Left colon (tissue), 2 donors: ENCODE measurements around the gene ATP8B3. TPM values are rescaled to one million over a fixed set of nuclear protein-coding genes. Genes with fewer than 3 reads are reported as not detected.

Source experiments
- ATAC-seq: fragments of 200-7000 bp; cut with Tn5 transposase; one replicate; pipeline ENCODE4 v1.9.1; 2020; ENCODE audit warnings: mild to moderate bottlenecking, moderate library complexity
- DNase-seq, 2 donors: peaks; one replicate each; pipeline ENCODE4 v3.0.0-alpha.2; 2020
- intact Hi-C, 2 donors: fragments of 100-400 bp; cut with DNase I in 1 of 2; cut with micrococcal nuclease in 1 of 2; formaldehyde crosslinking; loops; one replicate each; pipeline versions ENCODE4 v1.11.2 to v1.14.0; 2022; cut with DNase I, micrococcal nuclease
- total RNA-seq, 2 donors: library from RNA; stranded (reverse); fragmentation: NEBNext Ultra II Directional; extraction: Animal tissue kit (Norgen Biotek cat#: 25700); gene quantifications; one replicate each; pipeline ENCODE4 v1.2.1, GENCODE V29; 2021
- donor health status: DM: no; HTN: no; CAD: no.
- donor health status: DM: yes; HTN: yes; CAD: no.

ATP8B3 gene
- total RNA-seq, 2 donors from 2014 or later = 0.52 to 0.84 TPM

DNA sequence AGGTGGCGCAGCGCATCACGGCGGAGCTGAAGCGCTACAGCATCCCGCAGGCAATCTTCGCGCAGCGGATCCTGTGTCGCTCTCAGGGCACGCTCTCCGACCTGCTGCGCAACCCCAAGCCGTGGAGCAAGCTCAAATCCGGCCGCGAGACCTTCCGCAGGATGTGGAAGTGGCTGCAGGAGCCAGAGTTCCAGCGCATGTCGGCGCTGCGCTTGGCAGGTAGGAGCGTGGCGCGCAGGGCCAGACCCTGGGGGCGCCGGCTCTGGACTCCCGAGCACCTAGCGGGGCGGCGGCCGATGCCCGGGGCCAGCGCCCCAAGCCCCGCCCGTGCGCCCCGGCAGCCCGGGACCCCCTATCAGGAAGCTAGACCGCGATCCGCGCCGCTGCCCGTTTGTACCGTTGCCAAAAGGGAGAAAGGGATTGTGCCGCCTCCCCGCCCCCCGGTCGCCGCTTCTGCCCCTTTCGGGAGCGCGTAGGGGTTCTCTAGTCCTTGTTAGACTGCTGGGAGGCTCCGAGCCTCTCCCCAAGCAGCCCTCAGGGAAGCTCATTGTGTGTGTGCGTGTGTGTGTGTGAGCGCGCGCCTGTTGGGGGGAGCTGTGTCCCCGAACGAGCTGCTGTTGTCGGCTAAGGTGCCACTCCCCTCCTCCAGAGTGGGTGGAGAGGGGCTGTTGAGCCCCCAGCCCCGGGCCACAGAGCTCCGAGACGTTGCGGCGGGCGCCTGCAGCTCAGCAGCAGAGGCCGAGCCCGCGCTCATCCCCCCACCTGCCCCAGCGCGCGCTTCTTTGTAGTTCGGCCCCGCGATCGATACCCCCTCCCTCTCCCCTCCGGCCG lies 57.2 kb downstream of the ATP8B3 start:
- no peak for ATAC-seq
- no peak for DNase-seq
- intact Hi-C loops = no loop called here

DNA sequence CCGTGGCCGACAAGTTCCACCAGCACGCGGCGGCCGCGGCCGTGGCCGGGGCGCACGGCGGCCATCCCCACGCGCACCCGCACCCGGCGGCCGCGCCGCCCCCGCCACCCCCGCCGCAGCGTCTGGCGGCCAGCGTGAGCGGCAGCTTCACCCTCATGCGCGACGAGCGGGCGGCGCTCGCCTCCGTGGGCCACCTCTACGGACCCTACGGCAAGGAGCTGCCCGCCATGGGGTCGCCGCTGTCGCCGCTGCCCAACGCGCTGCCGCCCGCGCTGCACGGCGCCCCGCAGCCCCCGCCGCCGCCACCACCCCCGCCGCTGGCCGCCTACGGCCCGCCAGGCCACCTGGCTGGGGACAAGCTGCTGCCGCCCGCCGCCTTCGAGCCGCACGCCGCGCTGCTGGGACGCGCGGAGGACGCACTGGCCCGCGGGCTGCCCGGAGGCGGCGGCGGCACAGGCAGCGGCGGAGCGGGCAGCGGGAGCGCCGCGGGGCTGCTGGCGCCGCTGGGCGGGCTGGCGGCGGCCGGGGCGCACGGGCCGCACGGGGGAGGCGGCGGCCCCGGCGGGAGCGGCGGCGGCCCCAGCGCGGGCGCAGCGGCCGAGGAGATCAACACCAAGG lies 57.9 kb downstream of the ATP8B3 start:
- ATAC-seq (no peak), DNase-seq (no peak)
- intact Hi-C loops = no loop called here

- intact Hi-C loops = no loop called here
- ATAC-seq (no peak), DNase-seq (no peak)
These were observed 59.0 kb downstream of the ATP8B3 start, which contains the start of gene ONECUT3 for GRCh38 chr19:1752757-1753728. Gene ONECUT3, plus strand, starts transcription at chr19:1753506. Its CDS starts 157 bp downstream, at chr19:1753663.

DNA sequence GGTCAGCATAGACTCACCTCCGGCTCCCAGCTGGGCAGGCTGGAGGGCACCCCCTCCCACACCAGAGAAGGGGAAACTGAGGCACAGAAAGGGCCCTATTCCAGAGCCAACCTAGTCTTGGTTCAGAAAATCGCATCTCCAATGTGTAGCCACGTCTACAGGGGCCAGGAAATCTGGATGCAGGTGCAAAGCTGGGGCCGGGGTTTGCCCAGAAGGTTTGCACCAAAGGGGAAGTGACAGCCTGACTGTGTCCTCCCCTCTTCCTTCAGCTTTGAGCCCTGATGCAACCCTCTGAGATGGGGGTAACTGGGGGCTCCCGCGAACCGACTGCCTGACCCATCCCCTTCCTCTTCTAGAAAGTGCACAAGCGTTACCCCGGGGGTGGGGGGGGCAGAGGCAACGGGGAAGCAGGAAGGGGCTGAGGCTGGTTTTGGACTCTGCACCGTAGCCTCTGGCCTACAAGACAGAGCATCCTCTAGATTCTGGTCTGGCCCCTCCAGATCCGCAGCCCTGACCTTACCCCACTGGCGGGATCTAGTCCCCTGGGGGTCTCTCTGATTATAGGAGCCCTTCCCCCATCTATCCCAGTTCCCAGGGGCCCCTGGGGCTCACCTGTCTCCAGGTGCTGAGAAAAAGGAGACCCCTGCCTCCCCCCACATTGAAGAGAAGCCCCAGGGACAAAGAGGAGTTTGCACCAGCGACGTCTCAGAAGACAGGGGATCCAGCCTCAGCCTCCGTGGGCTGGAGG lies 59.9 kb downstream of the ATP8B3 start:
- DNase-seq = no peak
- intact Hi-C loops = no loop called here
- ATAC-seq = no peak

DNA sequence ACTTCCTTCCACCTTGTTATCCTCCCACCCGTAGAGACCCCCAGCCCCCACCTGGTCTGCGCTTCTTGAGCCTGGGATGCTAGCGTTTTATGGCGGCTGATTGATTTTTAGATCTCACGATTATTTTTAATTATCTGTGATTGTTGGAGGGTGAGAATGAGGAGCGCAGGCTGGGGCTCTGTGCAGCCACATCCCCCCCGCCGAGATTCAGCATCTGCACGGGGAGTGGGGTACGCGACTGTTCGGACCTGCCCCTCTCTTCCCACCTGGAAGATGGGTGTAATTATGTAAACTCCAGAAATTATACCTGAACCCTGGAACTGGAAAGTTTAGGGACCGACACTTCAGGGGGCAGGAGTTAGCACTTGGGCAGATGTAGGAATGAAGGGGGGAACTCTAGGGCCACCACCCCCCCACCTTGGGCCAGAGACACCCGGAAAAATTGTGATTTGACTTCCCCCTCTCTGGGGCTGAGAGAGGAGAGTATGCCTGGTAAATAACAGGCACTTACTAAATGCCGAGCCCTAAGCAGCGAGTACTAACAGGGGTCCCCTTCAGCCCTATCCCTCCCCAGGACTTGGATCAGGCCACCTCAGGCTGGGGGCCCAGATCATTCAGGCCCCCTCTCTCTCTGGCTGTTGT lies 60.6 kb downstream of the ATP8B3 start:
- intact Hi-C loops = no loop called here
- DNase-seq (no peak), ATAC-seq (no peak)

- intact Hi-C loops = no loop called here
- DNase-seq (no peak), ATAC-seq (no peak)
These were observed 61.6 kb downstream of the ATP8B3 start for GRCh38 chr19:1750343-1751021.

DNA sequence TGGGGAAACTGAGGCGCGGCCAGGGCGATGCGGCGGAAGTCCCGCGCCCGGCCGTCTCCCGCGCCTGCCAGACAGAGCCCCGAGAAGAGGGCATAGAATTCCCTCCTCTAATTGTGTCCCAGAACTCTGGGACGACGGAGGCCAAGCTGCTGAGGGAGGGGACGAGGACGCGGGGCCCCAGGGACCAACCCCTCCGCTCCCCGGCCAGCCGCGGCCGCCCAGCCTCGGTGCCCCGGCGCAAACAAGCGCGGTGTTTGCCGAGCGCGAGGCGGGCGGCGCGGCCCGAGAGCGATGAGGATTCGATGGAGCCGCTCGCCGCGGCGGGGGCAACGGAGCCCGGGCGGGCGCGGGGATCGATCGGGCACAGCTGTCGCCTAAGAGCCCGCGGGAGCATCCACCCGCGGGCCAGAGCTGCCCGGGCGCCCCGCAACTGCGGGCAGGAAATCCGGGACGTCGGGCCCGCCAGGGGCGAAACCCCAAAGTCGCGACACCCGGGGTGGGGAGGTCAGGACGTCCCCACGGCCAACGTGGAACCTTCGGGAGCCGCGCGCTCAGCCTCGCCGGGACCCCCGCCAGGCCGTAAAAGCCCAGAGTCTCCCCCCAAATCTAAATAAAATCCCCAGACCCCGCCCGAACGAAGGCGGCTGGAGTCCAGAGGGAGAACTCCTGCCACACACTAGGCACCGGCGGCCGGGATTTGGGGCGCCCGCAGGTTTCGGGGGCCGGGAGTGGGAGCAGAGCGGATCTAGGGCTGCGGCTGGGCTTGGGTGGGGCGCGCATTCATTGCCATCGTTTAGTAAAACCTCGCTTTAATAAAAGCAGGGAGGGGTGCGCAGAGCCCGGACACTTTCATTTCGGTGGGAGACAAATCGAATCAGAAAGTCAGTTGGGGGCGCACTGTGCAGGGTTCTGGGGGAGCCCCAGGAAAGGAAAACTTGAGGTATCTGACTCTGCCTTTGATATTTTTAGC lies 62.4 kb downstream of the ATP8B3 start:
- intact Hi-C loops = no loop called here
- ATAC-seq (no peak), DNase-seq (no peak)

DNA sequence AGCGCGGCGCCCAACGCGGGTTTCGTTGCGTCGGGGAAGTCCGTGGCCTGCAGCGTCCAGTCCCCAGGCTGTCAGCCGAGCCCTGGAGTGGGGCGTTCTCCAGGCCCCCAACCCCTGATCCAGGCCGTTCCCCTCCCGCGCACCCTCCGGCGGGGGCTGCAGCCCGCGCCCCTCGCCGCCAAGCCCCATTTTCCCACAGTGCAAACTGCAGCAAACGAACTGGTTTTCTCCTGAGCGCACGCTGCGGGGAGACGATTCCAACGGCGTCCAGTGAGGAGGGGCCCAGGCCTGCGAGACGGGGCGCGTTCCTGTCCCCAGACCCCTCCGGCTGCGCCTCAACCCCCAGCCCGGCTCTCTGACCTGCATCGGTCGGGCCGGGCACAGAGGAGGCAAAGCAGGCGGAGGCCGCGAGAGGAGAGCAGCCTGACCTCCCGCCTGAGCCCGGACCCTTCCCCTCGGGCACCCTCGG lies 63.2 kb downstream of the ATP8B3 start:
- intact Hi-C loops = no loop called here
- ATAC-seq (no peak), DNase-seq (no peak)

- ATAC-seq = peak; percentile 90
- peak; percentile 35 to 59 for DNase-seq
- intact Hi-C loops = no loop called here
These were observed 63.8 kb downstream of the ATP8B3 start for GRCh38 chr19:1748115-1748872.

- no peak for ATAC-seq
- intact Hi-C loops = no loop called here
- DNase-seq = no peak
These were observed 64.6 kb downstream of the ATP8B3 start for GRCh38 chr19:1747285-1748114.

DNA sequence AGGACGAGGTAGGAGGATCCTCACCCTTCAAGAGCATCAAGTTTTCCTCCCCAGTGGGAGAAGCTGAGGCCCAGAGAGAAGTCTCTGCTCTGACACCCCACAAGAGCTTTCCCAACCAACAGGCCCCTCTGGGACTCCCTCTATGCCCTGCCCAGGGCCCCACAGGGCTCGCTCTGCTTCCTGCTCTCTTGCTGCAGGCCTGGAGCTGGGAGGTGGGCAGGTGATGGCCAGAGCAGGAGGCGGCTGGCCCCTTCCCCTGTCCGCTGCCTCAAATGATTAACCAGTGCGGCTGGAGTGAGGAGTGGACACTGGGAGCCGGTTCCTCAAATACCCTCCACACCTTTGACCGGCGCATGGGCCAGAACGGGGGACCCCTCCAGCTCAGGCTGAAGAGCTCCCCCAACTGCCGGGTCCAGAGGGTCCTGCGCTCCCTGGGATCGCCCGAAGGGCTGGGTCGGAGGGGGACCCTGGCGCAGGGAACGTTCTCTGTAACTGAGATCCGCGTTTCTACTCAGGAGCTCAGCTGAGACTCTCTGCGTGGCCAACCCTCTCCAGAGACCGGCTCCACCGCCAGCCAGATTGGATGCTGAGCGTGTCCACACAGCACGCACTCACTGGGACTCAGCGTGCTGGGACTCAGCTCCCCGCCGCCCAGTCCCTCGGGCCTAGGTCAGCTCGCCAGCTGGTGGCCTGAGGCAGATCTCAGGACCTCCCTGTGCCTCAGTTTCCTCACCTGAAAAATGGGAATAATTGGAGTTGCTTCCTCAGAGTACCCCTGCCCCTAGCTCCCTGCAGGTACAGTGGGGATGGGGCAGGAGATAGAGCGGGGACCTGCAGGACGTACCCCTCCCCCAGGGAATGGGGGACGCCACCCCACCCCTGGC lies 65.4 kb downstream of the ATP8B3 start:
- intact Hi-C loops = no loop called here
- ATAC-seq (no peak), DNase-seq (no peak)

DNA sequence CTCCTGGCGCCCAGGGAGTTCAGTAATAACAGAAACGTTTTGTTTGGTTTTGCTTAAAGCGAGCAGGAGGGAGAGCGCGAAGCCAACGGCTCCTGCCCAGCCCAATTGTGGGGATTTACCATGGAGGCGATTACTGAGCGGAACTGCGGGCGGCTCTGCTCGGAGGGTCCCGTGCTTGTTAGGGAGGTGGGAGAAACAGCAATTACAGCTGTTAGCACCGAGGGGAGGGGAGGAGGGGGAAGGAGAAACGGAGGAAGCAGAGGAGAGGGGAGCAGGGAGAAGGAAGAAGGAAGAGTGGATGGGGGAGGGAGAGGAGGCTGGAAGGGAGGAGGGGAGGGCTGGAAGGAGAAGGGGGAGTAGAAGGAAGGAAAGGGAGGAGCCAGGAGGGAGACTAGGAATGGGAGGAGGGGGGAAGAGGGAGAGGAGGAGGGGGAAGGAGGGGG lies 66.5 kb downstream of the ATP8B3 start:
- no peak for DNase-seq
- ATAC-seq = no peak
- intact Hi-C loops = no loop called here

- DNase-seq (no peak), ATAC-seq (no peak)
- intact Hi-C loops = no loop called here
These were observed 67.1 kb downstream of the ATP8B3 start for GRCh38 chr19:1744822-1745563.
